GM12891 (cell line): ENCODE data around the gene DCD.
"Not testable (repeated sequence)": the region's sequence is repeated elsewhere in the genome, so short reads cannot be mapped to it uniquely, and the experiment has no call there.

ENCODE experiments used
- DNase-seq: peaks from one replicate; pipeline ENCODE4 v3.0.0; 2011; ENCODE audit warnings: low spot score; ENCODE audit not compliant: insufficient read length
- FAIRE-seq: peaks from 2 replicates; lab custom pipeline; 2011; peaks lifted over from hg19 to GRCh38; lab: Jason Lieb, UNC
- PAX5 ChIP-seq: IDR thresholded peaks from 2 replicates; pipeline ENCODE4 v1.6.1; 2011; ENCODE audit warnings: low read length, moderate library complexity, mild to moderate bottlenecking; ENCODE audit not compliant: insufficient read depth, severe bottlenecking
- POLR2A ChIP-seq: IDR thresholded peaks from 2 replicates; pipeline ENCODE4 v1.6.1; 2011; ENCODE audit warnings: low read depth, low read length, control low read depth
- POLR2AphosphoS5 ChIP-seq: IDR thresholded peaks from 2 replicates; pipeline ENCODE4 v1.6.1; 2011; ENCODE audit warnings: low read depth, low read length, control low read depth
- POU2F2 ChIP-seq: IDR thresholded peaks from 2 replicates; pipeline ENCODE4 v1.6.1; 2011; ENCODE audit warnings: low read depth, mild to moderate bottlenecking, control low read depth, low read length, moderate library complexity
- SPI1 ChIP-seq: IDR thresholded peaks from 2 replicates; pipeline ENCODE4 v1.6.1; 2011; ENCODE audit warnings: low read depth, low read length, control low read depth
- TAF1 ChIP-seq: IDR thresholded peaks from 2 replicates; pipeline ENCODE4 v1.6.1; 2011; ENCODE audit warnings: low read depth, low read length, control low read depth

DCD gene

GRCh38 chr12:54680374-54680773, 32.2 kb upstream of the DCD start:
- TF ChIP-seq TAF1 (no peak), POU2F2 (no peak), PAX5 (no peak)
- FAIRE-seq, result peak; percentile 70
- peak; percentile 8 for DNase-seq

GRCh38 chr12:54678131-54678530, 30.0 kb upstream of the DCD start:
- no peak for DNase-seq
- no peak for FAIRE-seq
- TF ChIP-seq POLR2AphosphoS5 (no peak), SPI1 (no peak), POU2F2 (no peak), POLR2A (no peak), PAX5 (no peak), TAF1 (no peak)

GRCh38 chr12:54667945-54668344, 19.8 kb upstream of the DCD start:
- TF ChIP-seq PAX5, result no peak
- TF ChIP-seq POLR2AphosphoS5, result no peak
- no peak for TF ChIP-seq TAF1
- no peak for TF ChIP-seq POU2F2
- TF ChIP-seq POLR2A, result no peak
- no peak for TF ChIP-seq SPI1
- DNase-seq (no peak), FAIRE-seq (no peak)

DNA sequence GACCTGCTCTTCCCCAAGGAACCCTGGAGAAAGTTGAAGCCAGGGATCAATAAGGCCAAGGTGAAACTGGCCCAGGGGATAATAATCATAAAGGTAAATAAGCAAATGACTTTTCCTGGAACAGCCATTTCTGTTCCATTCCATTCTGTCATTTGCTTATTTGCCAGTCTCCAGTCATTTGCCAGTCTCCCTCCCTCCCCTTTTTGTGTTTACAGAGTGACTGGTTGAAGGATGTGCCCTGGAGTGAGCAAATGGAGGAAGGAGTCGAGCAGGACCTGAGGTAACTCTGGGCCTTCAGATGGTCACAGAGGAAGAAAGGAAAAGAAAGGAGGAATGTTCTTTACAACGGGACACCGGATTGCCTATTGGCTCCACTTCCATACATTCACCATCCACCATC, 17.8 kb upstream of the DCD start:
- DNase-seq, result no peak
- FAIRE-seq, result no peak
- TF ChIP-seq POLR2AphosphoS5, result no peak
- no peak for TF ChIP-seq POU2F2
- no peak for TF ChIP-seq PAX5
- no peak for TF ChIP-seq TAF1
- TF ChIP-seq SPI1, result no peak
- no peak for TF ChIP-seq POLR2A

DNA sequence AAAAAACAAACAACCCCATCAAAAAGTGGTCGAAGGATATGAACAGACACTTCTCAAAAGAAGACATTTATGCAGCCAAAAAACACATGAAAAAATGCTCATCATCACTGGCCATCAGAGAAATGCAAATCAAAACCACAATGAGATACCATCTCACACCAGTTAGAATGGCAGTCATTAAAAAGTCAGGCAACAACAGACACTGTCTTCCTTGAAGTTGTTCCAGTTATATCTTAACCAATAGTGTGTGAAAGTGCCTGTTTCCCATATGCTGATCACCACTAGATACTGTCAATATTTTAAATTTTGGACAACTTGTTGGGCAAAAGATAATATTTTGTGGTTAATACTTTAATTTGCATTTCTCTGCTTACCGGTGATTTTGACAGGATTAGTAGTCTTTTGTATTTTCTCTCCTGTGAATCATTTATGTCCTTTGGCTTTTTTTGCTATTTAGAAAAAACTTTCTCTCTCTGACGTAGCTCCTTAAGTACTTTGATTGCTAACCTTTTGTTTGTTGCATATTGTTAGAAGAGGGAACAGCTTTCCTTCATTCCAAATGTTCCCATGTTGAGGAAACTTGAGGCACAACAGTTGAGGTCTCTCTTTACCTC, 17.0 kb upstream of the DCD start:
- FAIRE-seq, DNase-seq: not testable (repeated sequence)

GRCh38 chr12:54663603-54664002, 15.4 kb upstream of the DCD start:
- DNase-seq (no peak), FAIRE-seq (no peak)
- TF ChIP-seq SPI1 (no peak), TAF1 (no peak), POLR2A (no peak), PAX5 (no peak)

- FAIRE-seq, result no peak
- TF ChIP-seq POLR2AphosphoS5 (no peak), POU2F2 (no peak), TAF1 (no peak), POLR2A (no peak), PAX5 (no peak), SPI1 (no peak)
- DNase-seq, result no peak
Measured at GRCh38 chr12:54662026-54662425, 13.9 kb upstream of the DCD start.

- DNase-seq (no peak), FAIRE-seq (no peak)
- TF ChIP-seq POLR2AphosphoS5 (no peak), PAX5 (no peak), SPI1 (peak; percentile 82)
Measured at GRCh38 chr12:54661048-54661447, 12.9 kb upstream of the DCD start.

DNA sequence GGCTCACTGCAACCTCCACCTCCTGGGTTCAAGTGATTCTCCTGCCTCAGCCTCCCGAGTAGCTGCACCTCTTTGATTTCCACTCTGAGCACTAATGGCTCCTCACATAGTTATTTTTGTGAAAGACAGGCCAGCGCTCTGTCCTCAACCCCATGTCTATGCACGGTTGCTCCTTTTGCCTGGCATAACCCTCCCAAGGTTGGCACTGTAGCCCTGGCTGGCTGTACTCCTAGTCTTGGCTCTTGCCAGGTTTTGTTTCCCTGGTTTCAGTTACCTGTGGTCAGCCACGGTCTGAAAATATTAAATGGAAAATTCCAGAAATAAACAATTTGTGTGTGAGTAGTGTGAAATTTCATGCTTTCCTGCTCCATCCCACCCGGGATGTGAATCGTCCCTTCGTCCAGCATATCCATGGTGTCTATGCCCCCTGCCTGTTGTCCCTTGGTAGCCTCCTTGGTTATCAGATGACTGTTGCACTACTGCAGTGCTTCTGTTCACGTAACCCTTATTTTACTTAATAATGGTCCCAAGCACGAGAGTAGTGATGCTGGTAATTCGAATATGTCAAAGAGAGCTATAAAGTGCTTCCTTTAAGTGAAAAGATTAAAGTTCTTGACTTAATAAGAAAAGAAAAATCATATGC, 12.3 kb upstream of the DCD start:
- TF ChIP-seq SPI1 (no peak), POLR2AphosphoS5 (no peak), TAF1 (no peak), PAX5 (no peak), POU2F2 (no peak), POLR2A (no peak)
- FAIRE-seq (no peak), DNase-seq (no peak)

DNA sequence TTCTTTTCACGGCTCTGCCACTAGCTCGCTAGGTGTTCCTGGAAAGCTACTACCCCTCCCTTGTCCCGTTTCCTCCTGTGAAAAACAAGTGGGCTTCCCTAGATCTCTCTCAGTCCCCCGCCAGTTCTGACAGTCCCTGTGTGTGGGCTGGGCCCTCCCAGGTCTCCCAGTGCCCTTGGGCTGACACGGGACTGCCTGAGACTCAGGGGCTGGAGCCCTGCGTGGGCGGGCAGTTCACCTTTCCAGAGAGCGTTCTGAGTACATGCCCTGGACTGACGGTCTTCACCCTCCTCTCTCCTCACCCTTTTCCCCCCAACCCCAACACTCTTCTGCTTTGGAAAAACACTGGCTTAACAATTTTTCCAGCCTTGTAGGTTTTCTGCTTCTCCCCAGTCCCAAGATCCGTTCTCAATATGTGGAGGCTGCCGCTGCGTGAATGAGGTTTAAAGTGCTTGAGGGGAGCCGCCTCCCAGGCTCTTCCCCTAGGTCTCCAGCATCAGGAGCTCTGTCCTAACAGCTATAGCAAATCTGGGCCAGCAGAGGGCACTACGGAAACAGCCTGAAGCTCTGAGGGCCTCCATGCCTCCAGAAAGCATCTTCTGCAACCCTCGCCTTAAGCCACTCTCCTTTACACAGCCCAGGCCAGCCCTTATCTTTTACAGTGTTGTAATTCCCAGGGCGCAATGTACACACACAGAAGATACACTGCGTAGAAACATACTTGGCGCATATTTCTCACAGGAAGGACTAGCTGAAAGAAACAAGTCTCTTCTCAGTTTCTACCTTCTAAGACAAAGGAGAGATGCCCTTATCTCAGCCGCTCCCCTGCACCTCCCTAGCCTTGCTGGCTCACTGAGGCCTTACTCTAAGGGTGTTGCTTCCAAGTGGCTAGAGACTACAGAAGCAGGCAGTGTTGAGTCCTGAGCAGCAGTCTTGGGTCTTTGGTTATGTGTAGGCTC, 10.4 kb upstream of the DCD start:
- peak; percentile 47 for DNase-seq
- no peak for TF ChIP-seq PAX5
- no peak for TF ChIP-seq POLR2A
- TF ChIP-seq POU2F2, result no peak
- TF ChIP-seq TAF1, result no peak
- TF ChIP-seq SPI1, result no peak
- TF ChIP-seq POLR2AphosphoS5, result no peak
- FAIRE-seq, result peak; percentile 28
